Common myeloid progenitor, CD34-positive (primary cell): Measurements from ENCODE around the gene EDC4.
"Not testable (repeated sequence)": the region's sequence is repeated elsewhere in the genome, so short reads cannot be mapped to it uniquely, and the experiment has no call there.

Source experiments
- CTCF ChIA-PET: fragments of 350-600 bp; sonication (Branson Sonifier 250); formaldehyde crosslinking; loops from one replicate; lab custom pipeline; 2021; ENCODE audit warnings: antibody characterized with exemption; lab: Charles Lee
- POLR2A ChIA-PET: fragments of 350-600 bp; sonication (Branson Sonifier 250); formaldehyde crosslinking; loops from one replicate; lab custom pipeline; 2021; ENCODE audit warnings: antibody characterized with exemption; lab: Charles Lee
- DNase-seq, 3 donors: peaks; one replicate each; pipeline versions ENCODE4 v3.0.0 to v3.0.0-alpha.2; 2013
- H3K27ac ChIP-seq, 2 experiments: 1 replicate in 1 of 2; 2 replicates in 1 of 2; pipeline ENCODE4 v1.7.0; 2013; ENCODE audit warnings: inconsistent platforms in 2 of 2, low read length in 2 of 2, mild to moderate bottlenecking in 2 of 2, low read depth in 1 of 2, moderate library complexity in 1 of 2; ENCODE audit not compliant: severe bottlenecking in 2 of 2, insufficient read depth in 1 of 2, poor library complexity in 1 of 2
- H3K27me3 ChIP-seq, 5 experiments: replicated peaks in 2 of 5; 1 replicate in 3 of 5; 2 replicates in 2 of 5; pipeline versions ENCODE4 v1.6.1 to v1.7.0; 2013; ENCODE audit warnings: low read length in 4 of 5, mild to moderate bottlenecking in 2 of 5, moderate library complexity in 2 of 5, inconsistent platforms in 1 of 5; ENCODE audit not compliant: insufficient read depth in 5 of 5, control insufficient read depth in 4 of 5
- H3K36me3 ChIP-seq, 4 experiments: 1 replicate in 2 of 4; 2 replicates in 2 of 4; pipeline versions ENCODE4 v1.6.1 to v1.7.0; 2013; ENCODE audit warnings: low read length in 3 of 4, control low read depth in 1 of 4, mild to moderate bottlenecking in 1 of 4; ENCODE audit not compliant: control insufficient read depth in 4 of 4, insufficient read depth in 4 of 4
- H3K4me1 ChIP-seq, 4 experiments: 1 replicate in 3 of 4; 2 replicates in 1 of 4; pipeline versions ENCODE4 v1.6.1 to v1.7.1; 2013; ENCODE audit warnings: low read length in 3 of 4, mild to moderate bottlenecking in 3 of 4, control low read depth in 1 of 4, inconsistent platforms in 1 of 4, moderate library complexity in 1 of 4; ENCODE audit not compliant: control insufficient read depth in 4 of 4, insufficient read depth in 4 of 4; ENCODE audit errors: control extremely low read depth in 1 of 4
- H3K4me3 ChIP-seq, 7 experiments: 1 replicate in 4 of 7; 2 replicates in 3 of 7; pipeline versions ENCODE4 v1.5.1 to v1.7.0; 2013; ENCODE audit warnings: mild to moderate bottlenecking in 7 of 7, low read length in 6 of 7, moderate library complexity in 6 of 7, inconsistent platforms in 2 of 7, low read depth in 2 of 7, control low read depth in 1 of 7; ENCODE audit not compliant: insufficient read depth in 4 of 7, control insufficient read depth in 1 of 7; ENCODE audit errors: extremely low read depth in 1 of 7
- H3K9me3 ChIP-seq, 5 experiments: 1 replicate in 4 of 5; 2 replicates in 1 of 5; pipeline versions ENCODE4 v1.6.1 to v1.7.1; 2013; ENCODE audit warnings: low read length in 4 of 5, mild to moderate bottlenecking in 2 of 5, inconsistent platforms in 1 of 5, low read depth in 1 of 5, moderate library complexity in 1 of 5; ENCODE audit not compliant: control insufficient read depth in 4 of 5, insufficient read depth in 2 of 5; ENCODE audit errors: control extremely low read depth in 1 of 5
- WGBS: methylation state at CpG from one replicate; pipeline ENCODE4 v1.1.5; 2013; ENCODE audit not compliant: insufficient coverage; 5-methylcytosine and 5-hydroxymethylcytosine counted together

The EDC4 gene

DNA sequence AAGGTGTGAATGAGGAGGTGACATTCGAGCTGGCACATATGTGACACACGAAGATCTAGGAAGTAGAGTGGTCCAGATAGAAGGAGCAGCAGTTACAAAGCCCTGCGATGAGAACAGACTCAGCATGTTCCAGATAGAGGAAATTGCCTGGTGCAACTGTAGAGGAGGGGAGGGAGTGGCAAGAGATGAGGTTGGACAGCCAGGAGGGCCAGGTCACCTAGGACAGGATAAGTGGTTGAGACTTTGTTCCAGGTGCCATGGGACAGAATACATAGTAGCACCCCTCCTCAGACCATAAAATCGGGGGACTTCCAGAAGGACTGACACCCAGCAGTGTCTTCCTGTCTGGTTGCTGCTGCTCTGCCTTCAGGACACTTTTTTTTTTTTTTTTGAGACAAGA, 14.4 kb upstream of the EDC4 start:
- CTCF ChIA-PET: interaction anchor here (1.1 to 18.2 kb wide), 4 partner anchors 10 to 41 kb away, joined by 3 to 155 read pairs (median 4); partner anchors contain the start of genes CENPT and NUTF2
- Histone ChIP-seq H3K9me3 (no peaks in the 10 kb centered on the region), H3K36me3 (peaks cover 7 to 49% (median 18%) of the 10 kb centered on the region in 4 experiments), H3K27ac (peak overlapping the region; percentile 86 to 92), H3K27me3 (no peaks in the 10 kb centered on the region), H3K4me1 (peaks cover 0 to 24% (median 10%) of the 10 kb centered on the region in 4 experiments), H3K4me3 (no peak overlapping the region)
- POLR2A ChIA-PET: no interaction called here
- 65% methylated on average over 3 of the region's 4 CpGs for WGBS
- peak in 2 of 3 donors; percentile 24 to 26 for DNase-seq

GRCh38 chr16:67860589-67861398, 12.1 kb upstream of the EDC4 start:
- H3K27ac ChIP-seq: peak overlapping the region in 1 of 2 experiments; percentile 25
- H3K27me3 ChIP-seq: no peaks in the 10 kb centered on the region
- H3K4me3 ChIP-seq: no peak overlapping the region
- H3K36me3 ChIP-seq: peaks cover 9 to 52% (median 19%) of the 10 kb centered on the region in 4 experiments
- WGBS: 94% methylated on average over 5 of the region's 8 CpGs
- peaks cover 0 to 24% (median 10%) of the 10 kb centered on the region in 4 experiments for H3K4me1 ChIP-seq
- POLR2A ChIA-PET: no interaction called here
- CTCF ChIA-PET: interaction anchor here (5.2 to 18.2 kb wide), 2 partner anchors 13 to 45 kb away, joined by 36 to 155 read pairs; partner anchors contain the start of genes CENPT and NUTF2
- H3K9me3 ChIP-seq: no peaks in the 10 kb centered on the region
- DNase-seq: no peak

DNA sequence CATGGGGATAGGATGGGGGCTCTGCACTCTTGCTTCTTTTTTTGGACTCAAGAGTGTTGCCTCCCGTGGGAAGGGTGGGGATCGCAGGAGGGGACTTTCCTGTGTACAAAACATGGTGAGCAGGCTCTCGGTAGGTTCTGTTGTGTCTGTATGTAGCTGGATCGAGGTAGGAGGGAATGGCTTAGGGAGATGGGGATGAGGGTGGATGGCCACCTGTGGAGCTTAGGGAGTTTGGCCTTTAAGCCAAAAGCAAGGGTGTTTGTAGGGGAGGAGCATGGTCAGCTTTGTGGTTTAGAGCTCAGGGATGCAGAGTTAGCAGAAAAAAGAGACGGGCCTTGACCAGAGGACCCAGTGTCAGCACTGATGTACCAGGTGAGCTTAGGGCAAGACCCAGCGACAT, 11.0 kb upstream of the EDC4 start:
- Histone ChIP-seq H3K27me3 (no peaks in the 10 kb centered on the region), H3K9me3 (no peaks in the 10 kb centered on the region), H3K27ac (peak overlapping the region in 1 of 2 experiments; percentile 28), H3K4me3 (no peak overlapping the region), H3K36me3 (peaks cover 9 to 55% (median 25%) of the 10 kb centered on the region in 4 experiments), H3K4me1 (peaks cover 0 to 19% (median 10%) of the 10 kb centered on the region in 4 experiments)
- CTCF ChIA-PET: interaction anchor here (0.9 to 18.2 kb wide), 7 partner anchors 9 to 191 kb away, joined by 3 to 155 read pairs (median 11); partner anchors contain the start of genes CENPT, NUTF2 and TSNAXIP1
- POLR2A ChIA-PET: no interaction called here
- 100% methylated on average over 5 of the region's 6 CpGs for WGBS
- no peak for DNase-seq

DNA sequence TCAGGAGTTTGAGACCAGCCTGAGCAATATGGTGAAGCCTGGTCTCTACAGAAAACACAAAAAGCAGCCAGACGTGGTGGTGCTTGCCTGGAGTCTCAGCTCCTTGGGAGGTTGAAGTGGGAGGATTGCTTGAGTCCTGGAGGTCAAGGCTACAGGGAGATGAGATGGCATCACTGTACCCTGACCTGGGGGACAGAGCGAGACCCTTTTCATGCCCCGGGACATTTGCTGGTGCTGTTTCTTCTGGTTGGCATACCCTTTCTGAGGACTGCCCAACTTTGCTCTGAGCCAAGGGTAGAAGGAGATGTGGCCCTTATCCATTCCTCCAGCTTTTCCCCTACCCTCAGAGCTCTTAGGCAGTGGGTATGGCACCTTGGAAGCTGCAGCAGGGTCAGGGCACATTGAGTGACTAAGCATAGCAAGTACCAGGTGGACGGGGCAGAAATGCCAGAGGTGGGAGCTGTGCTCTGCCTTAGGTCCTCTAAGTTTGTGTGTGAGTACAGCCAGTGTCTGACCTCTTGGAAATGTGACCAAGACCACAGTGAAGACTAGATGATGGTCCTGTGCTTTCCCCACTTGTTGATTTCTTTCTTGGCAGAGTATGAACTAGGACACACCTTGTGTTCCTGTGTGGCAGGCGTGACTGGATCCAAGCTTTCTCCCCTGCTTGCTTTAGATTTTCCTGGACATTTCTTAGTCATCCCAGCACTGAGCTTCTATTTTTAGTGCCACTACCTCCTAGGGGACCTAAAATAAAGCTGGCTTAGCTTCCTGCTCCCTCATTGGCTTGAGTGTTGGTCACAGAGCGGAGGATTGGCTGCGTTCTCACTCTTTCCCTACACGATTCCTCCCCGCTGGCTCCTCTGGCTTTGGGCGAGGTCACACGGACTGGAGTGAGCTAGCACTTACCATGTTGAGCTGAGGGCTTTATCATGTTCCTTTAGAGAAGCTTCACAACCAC, 9.9 kb upstream of the EDC4 start:
- H3K27ac ChIP-seq: peak overlapping the region in 1 of 2 experiments; percentile 12
- no peak overlapping the region for H3K4me3 ChIP-seq
- ChIA-PET CTCF (interaction anchor here (0.9 to 18.2 kb wide), 19 partner anchors 8 to 342 kb away, joined by 3 to 155 read pairs (median 4); partner anchors contain the start of genes CENPT, NRN1L, NUTF2 and TSNAXIP1), POLR2A (no interaction called here)
- no peaks in the 10 kb centered on the region for H3K9me3 ChIP-seq
- H3K36me3 ChIP-seq: peaks cover 9 to 61% (median 28%) of the 10 kb centered on the region in 4 experiments
- no peaks in the 10 kb centered on the region for H3K27me3 ChIP-seq
- peaks cover 0 to 9% (median 3%) of the 10 kb centered on the region in 4 experiments for H3K4me1 ChIP-seq
- DNase-seq: no peak
- 97% methylated on average over 10 of the region's 11 CpGs for WGBS

GRCh38 chr16:67864044-67864443, 8.8 kb upstream of the EDC4 start:
- DNase-seq, POLR2A ChIA-PET, H3K27ac ChIP-seq, H3K27me3 ChIP-seq, H3K4me3 ChIP-seq, H3K4me1 ChIP-seq, H3K9me3 ChIP-seq: not testable (repeated sequence)
- CTCF ChIA-PET: interaction anchor here (0.9 to 18.2 kb wide), 11 partner anchors 16 to 343 kb away, joined by 3 to 155 read pairs (median 5); partner anchors contain the start of genes CENPT, NRN1L and NUTF2
- WGBS: 100% methylated on average over 3 of the region's 6 CpGs
- H3K36me3 ChIP-seq: peaks cover 9 to 69% (median 34%) of the 10 kb centered on the region in 4 experiments

GRCh38 chr16:67864594-67864993, 8.3 kb upstream of the EDC4 start:
- CTCF ChIA-PET: interaction anchor here (1.0 to 18.2 kb wide), 11 partner anchors 13 to 195 kb away, joined by 3 to 155 read pairs (median 7); partner anchors contain the start of genes CENPT and NUTF2
- Histone ChIP-seq H3K4me3 (no peak overlapping the region), H3K27ac (no peak overlapping the region), H3K4me1 (no peaks in the 10 kb centered on the region), H3K27me3 (no peaks in the 10 kb centered on the region), H3K36me3 (peaks cover 9 to 69% (median 34%) of the 10 kb centered on the region in 4 experiments), H3K9me3 (no peaks in the 10 kb centered on the region)
- POLR2A ChIA-PET: no interaction called here
- DNase-seq: peak in 1 of 3 donors; percentile 18
- 89% methylated on average over 2 of the region's 2 CpGs for WGBS
